DMS79 treated with DMSO at 0.1 percent for 48 hours (cell line): ENCODE results near the gene PLTP.
"Not testable (repeated sequence)": the region's sequence is repeated elsewhere in the genome, so short reads cannot be mapped to it uniquely, and the experiment has no call there.

ENCODE experiments used
- DNase-seq: peaks from one replicate; lab custom pipeline; 2025; lab: John Stamatoyannopoulos, UW

PLTP gene, protein sequence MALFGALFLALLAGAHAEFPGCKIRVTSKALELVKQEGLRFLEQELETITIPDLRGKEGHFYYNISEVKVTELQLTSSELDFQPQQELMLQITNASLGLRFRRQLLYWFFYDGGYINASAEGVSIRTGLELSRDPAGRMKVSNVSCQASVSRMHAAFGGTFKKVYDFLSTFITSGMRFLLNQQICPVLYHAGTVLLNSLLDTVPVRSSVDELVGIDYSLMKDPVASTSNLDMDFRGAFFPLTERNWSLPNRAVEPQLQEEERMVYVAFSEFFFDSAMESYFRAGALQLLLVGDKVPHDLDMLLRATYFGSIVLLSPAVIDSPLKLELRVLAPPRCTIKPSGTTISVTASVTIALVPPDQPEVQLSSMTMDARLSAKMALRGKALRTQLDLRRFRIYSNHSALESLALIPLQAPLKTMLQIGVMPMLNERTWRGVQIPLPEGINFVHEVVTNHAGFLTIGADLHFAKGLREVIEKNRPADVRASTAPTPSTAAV

DNA sequence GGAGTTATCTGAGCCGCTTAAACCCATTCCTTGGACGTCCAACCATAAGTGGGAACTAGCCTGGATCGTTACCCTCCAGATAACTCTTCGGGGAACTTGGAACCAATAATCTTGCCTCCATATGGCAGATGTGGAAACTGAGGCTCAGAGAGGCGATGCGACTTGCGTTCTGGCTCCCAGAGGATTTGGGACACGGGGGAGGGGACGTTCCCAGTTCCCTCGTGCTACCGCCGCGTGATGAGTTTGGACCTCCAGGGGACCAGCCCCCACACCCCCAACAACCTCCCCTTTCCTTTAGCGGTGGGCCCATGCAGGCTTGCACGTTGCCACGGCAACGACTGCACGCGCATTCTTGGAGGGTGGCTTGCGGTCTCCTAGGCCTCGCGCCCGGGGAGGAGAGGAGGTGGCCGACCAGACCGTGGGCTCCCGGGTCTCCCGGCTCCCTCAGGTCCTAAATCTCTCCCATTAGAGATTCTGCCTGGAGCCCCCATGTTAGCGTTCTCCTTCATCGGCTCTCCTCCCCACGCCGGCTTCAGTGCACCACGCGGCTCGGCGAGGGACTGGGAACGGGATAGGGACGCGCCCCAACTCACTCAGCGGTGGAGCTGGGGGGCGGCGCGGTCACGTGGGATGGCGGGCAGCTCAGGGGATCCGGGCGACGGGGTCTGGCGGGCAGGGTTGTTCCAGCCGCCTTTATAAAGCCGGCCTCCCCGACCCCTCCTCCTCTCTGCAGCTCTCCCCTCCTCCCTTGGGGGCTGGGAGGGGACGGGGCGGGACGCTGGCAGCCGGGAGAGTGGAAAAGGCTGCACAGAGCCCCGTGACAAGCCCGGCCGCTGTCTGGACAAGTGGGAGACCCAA lies at the start of gene PLTP:
TSS of gene PLTP (minus strand) at position 670 of the 858 bp plus-strand sequence. CDS start 703 bp downstream, outside the sequence.
- no peak for DNase-seq

DNA sequence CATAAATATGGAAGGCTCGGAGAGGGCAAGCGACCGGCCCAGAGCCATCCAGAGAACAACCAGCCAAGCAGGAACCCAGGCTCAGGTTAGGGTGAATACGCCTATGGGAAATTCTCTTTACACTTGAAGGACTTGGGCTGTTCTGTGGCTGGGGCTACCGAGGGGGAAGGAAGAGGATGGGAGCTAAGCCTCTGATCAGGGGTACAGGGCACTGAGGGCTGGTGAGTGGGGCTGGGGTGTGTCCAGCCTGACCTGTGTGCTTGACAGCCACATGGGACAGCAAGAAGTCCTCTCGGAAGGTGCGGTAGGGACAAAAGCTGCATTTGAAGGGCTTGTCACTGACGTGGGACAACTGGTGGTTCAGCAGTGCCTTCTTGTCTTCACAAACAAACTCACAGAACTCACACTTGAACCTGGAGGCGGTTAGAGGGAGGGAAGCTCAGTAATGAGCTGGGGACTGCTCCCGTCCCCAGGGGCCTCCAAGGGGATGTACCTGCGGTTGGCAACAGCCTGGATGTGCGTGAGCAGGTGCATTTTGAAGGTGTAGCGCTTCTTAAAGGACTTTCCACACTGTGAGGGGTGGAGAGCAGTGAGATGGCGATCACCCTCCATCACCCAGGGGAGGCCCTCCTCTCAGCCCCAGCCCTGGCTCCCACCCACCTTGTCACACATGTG lies 48.1 kb upstream of the PLTP start:
- no peak for DNase-seq

DNA sequence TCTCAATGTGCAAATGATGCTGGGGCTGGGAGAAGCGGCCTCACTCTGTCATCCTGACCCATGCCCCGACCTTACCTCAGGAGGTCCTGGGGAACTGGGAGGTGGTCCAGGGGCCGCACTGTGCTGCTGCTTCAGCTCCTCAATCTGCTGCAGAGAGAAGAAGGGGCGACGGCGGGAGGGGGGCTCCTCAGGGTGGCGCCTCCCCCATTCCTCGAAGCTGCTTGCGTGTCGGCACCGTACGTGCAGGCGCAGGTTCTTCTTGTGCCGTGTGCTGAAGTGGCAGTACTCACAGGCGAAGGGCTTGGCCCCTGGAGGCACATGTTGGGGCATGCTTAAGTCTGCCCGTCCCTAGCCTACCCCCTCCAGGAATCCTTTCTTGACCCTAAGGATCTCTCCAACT lies 47.2 kb upstream of the PLTP start:
- no peak for DNase-seq

DNA sequence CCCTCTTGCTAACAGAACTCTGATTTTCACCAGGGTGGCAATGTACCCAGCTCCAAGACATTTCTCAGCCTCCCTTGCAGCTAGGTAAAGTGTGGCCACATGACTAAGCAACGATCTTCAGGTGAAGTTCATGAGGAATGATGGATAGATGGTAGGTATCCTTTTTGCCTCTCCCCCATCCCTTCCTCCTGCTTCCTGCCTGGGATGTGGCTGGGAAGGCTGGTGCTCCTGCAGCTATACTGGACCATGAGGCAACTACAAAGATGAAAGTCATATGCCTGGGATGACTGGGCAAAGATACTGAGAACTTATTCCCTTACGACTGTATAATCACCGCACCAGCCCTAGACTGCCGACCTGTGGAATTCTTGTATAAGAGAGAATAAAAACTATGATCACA lies 46.6 kb upstream of the PLTP start:
- no peak for DNase-seq

DNA sequence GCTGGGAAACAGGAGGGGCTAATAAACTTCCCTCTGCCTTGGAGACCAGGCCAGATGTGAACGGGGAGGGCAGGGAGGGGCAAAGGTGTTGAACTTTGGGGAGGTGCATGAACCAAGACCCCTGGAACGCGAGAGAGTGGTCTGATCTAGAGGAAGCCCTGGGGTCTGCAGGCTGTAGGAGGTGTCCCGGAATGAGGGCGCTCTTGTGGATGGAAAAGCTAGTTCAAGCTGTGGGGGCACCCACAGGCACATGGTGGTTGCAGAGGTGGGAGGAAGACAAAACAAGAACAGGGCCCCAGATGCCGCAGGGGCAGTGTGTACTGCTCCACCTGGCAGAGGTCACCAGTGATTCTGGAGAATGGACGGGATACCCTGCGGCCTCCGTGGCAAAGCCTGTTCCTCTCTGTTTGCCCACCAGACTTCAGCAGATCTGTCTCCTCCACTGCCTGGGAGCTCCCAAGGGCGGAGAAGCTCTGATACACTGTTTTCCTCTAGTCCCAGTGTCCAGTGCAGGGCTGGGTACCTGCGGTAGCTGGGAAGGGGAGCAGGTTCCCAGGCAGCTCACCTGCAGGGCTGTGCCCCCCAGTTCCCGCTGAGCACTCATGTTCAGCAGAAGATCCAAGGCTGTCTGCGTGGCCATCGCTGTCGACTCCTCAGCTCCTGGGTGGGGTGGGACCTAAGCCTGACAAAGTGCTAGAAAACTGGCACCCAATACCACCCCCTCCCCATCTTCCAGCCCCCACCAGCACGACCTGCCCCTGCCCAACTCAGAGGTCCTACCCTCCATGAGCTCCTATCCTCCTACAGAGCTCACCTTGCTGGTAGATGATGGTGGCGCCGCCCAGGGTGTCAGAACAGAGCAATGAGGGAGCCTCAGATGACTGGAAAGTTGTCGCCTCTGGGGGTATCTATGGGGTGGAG lies 45.3 kb upstream of the PLTP start:
- DNase-seq, result no peak

DNA sequence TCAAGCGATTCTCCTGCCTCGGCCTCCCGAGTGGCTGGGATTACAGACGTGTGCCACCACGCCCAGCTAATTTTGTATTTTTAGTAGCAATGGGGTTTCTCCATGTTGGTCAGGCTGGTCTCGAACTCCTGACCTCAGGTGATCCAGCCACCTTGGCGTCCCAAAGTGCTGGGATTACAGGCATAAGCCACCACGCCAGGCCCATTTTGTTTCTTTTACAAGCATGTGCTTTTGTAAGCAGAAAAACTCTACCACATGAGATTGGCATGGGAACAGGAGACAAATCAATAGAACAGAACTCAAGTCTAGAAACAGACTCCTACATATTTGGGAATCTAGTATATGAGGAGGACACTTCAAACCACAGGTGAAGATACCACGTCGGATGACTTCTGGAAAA lies 44.4 kb upstream of the PLTP start:
- DNase-seq, result not testable (repeated sequence)

DNA sequence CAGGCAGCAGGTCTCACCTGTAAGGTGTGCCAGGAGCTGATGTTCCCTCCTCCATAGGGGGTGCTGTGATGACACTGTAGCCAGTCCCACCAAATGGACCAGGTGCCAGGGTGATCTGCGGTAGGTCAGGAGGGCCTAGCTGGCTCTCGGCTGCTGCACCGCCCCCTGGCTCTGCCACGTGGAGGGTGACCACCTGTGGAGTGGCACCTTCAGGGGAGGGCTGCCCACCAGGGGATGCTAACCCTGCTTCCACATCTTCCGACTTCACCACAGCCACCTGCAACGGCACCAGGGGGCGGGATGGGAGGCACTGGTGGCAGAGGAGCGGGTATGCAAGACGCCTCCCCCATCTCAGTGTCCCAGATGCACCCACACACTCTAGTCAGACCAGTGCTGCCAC lies 41.7 kb upstream of the PLTP start:
- no peak for DNase-seq

DNA sequence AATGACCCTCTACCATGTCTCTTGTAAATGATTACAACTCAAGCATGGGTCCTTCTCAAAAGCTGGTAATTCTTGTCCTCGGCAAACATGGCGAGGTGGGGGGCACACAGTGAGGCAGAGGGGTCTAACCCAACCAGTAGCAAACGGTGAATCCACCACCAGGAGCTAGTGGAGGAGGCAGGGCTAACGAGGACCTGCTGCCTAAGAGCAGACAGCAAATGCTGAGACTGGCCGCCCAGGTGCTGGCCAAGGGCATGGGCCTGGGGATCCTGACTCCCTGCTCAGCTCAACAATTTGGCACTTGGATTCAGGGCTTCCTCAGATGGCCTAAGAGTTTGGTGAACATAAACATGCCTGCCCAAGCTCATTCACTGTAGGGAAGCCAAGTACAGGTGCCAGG lies 40.9 kb upstream of the PLTP start:
- no peak for DNase-seq

DNA sequence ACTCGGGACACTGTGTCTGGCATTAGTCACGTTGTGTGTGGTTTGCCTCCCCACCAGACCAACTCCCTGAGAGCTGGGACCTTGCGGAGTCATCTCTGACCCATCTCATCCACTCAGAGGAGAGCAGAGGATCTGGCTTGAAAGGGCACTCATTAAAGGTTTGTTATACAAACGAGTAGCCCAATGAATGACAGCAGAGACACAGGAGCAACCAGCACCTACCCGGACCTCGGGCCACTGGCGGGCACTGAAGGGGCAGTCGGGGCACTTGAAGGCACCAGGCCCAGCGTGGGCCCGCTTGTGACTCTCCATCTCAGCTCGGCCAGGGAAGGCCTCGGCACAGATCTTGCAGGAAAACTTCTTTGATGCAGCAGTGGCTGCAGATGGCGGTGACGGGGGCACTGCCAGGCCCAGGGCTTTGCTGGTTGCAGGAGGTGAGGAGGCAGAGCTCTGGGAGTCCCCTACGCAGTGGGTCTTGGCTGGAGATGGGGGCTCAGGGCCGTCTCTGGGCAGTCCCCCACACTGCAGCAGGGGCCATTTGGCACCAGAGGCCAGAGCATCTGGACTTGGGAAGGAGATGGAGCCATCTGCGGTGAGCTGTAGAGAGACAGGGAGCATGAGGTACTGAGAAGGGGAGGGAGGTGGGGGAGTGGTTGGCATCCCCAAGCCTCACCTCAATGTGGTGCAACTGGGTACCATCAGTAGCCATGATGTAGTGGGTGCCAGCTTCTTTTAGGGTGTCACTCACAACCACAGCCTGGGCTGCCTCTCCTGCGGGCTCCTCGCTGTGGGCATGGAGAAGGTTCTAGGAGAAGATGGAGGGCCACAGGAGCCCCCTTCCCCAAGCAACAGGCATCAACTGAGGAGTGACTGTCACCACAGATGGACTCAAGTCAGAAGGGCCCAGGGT lies 40.2 kb upstream of the PLTP start:
- no peak for DNase-seq

DNA sequence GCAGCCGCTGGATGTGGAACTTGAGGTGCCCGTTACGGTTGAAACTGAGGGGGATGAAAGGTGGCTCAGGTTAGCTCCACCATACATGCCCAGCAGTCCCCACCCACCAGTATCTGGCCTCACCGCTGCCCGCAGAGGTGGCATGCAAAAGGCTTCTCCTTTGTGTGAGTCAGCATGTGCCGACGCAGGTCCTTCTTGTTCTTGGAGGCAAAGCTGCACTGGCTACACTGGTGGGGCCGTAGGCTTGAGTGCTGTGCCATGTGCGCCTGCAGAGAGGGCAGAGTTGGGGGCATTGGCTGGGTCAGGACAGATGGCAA lies 38.3 kb upstream of the PLTP start:
- no peak for DNase-seq

DNA sequence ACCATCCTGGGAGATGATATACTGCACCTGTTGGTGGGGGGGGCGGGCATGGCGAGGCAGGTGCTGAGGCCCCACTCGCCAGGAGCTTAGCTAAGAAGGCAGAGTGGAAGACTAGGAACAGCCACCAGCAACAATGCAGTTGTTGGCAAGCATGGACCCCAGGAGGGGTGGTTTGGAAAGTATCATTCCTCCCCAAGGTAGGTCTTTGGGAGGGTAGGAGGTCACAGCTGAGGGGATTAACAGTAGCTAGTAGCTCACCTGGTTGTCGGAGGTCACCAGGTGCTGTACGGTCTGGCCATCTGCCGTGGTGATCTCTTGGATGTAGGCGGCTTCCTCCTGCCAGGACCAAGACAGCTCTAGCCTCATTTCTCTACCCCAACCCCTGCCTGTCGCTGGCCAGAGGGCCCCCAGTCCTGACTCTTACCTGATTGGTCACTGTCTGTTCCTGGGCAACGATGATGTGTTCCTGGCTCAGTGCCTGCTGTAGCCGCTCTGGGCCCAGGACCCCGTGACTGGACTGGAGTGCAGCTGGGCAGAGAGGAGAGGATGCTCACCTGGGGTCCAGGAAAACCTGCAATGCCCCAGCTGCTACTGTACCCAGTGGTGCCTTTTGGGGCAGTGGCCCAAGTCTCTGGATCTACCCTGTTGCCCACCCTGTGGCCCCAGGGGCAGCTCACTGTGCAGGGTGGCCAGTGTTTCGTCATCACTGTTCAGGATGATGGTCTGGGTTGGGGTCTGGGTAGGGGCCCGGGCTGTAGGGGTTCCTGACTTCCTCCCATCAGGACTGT lies 37.8 kb upstream of the PLTP start:
- DNase-seq, result no peak

DNA sequence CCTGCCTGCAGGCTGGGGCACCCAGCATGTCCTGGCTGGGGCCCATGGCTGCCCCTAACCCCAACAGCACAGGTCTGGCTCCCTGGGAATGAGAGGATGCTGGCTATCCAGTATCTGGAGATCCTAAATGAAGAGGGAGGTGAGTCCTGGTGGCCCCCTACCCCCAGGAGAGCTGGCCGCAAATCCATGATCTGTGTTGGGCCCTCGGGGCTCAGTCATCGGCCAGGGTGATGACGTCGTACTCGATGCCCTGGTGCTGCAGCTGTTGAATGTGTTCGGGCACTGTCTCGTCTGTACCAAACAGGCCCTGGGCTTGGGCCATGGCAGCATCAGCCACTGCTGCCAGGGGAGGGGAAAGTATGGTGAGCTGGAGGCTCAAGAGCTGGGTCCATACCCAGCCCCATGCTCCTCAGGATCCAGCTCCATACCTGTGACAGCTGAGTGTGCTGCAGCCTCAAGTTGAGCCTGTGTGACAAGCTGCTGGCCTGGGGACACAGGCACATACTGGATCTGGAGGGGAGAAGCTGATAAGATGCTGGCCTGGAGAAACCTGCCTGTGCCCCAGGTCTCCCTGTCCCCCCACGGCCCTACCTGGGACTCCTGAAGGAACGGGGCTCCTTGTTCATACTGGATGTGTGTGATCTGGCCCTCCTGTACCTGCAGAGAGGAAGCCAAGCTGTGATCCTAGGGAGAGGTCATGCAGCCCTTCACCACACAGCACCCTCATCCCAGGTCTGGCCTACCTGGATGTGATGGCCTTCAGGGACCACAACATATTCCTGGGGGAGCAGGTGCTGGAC lies 37.0 kb upstream of the PLTP start:
- DNase-seq, result no peak

DNA sequence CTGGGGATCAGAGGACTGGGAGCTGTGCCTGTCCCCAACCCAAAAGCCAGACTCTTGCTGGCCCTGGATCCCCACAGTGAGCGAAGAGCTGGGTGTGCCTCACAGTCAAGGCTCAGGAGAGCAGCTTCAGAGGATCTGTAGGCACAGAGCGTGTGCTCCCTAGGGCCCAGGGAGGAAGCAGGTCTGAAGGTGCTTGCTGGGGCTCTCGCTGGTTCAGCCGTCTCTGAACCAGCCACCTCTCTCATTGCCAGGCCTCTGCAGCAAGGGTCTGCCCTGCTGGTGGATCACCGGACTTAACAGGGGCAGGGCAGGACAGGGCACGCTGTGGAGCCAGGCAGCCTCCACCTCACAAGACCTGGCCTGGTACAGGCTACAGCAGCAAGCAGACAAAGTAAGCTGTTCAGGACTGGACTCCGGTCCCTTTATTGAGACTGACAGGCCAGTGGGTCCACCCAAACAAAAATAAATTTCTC lies 36.3 kb upstream of the PLTP start:
- no peak for DNase-seq

DNA sequence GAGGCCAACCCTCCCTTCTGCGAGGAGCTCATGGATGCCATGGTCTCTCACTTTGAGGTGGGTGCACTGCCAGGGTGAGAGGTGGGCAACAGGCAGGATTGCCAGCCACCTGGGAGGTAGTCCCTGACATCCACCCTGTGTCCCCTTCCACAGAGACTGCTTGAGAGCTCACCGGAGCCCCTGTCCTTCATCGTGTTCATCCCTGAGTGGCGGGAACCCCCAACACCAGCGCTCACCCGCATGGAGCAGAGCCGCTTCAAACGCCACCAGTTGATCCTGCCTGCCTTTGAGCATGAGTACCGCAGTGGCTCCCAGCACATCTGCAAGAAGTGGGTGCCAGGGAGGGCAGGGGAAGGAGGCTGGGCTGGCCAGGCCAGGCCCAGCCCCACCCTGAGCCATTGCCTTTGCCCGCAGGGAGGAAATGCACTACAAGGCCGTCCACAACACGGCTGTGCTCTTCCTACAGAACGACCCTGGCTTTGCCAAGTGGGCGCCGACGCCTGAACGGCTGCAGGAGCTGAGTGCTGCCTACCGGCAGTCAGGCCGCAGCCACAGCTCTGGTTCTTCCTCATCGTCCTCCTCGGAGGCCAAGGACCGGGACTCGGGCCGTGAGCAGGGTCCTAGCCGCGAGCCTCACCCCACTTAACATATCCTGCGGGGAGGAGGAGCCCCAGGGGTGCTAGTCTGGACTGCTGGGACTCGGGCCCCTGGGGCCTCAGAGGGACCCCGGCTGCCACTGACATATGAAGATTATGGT lies 35.3 kb upstream of the PLTP start:
- no peak for DNase-seq

DNA sequence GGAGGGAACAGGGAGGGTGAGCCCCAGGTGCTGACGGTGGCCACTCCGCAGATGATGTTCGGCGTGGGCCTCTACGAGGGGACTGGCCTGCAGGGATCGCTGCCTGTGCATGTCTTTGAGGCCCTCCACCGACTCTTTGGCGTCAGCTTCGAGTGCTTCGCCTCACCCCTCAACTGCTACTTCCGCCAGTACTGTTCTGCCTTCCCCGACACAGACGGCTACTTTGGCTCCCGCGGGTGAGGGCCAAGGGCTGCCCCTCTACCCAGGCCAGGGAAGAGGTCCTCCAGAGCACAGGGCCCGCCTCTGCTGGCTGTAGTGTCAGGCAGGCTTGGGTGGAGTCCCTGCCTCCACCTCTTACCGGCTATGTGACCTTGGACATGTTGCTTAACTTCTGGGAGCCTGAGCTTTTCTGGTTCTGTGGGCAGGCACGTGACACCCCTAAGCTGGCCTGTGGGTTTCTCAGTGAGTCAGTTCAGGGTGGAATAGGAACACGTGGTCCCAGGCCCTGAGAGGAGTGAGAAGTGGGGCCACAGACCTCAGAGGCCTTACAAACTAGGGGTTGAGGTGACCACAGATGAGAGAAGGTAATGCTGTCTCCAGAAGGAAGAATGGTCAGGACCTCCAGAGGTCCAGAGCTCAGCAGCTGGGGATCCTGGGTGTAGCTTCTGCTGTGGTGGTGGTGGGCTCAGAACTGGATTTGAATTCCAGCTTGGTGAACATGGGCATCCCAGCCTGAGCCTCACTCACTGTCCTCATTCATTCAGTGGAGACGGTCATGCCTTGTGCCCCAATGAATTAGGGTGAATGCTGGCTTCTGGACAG lies 34.4 kb upstream of the PLTP start:
- DNase-seq, result no peak

DNA sequence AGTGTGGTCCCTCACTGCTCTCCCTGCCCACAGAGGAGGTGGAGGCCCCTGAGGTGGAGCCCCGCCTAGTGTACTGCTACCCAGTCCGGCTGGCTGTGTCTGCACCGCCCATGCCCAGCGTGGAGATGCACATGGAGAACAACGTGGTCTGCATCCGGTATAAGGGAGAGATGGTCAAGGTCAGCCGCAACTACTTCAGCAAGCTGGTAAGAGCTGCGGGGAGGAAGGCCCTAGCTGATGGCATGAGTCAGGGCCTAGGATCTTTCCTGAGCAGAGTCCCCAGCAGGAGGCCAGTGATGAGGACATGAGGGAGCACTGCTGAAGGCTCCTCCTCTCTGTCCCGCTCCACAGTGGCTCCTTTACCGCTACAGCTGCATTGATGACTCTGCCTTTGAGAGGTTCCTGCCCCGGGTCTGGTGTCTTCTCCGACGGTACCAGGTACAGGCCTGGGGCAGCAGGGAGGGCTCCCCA lies 33.8 kb upstream of the PLTP start:
- DNase-seq, result no peak
